CD8-positive, alpha-beta memory T cell (primary cell): Measurements from ENCODE around the gene PCDHGB6. TPM values are rescaled to one million over a fixed set of nuclear protein-coding genes. Genes with fewer than 3 reads are reported as not detected.

Experiments used
- CTCF ChIA-PET: fragments of 350-600 bp; sonication (Branson Sonifier 250); formaldehyde crosslinking; loops from one replicate; lab custom pipeline; 2021; ENCODE audit warnings: antibody characterized with exemption; lab: Charles Lee
- POLR2A ChIA-PET: fragments of 350-600 bp; sonication (Branson Sonifier 250); formaldehyde crosslinking; loops from one replicate; lab custom pipeline; 2021; ENCODE audit warnings: antibody characterized with exemption; lab: Charles Lee
- DNase-seq, 5 donors: peaks; one replicate each; pipeline versions ENCODE4 v3.0.0 to v3.0.0-alpha.2; 2020 to 2022; ENCODE audit warnings: mixed read lengths in 1 of 5
- H3K27ac ChIP-seq: one replicate; pipeline ENCODE4 v1.7.0; 2013; ENCODE audit warnings: low read depth, mild to moderate bottlenecking, low read length, moderate library complexity
- H3K27me3 ChIP-seq: 2 replicates; pipeline ENCODE4 v1.7.0; 2013; ENCODE audit warnings: low read length, mild to moderate bottlenecking; ENCODE audit not compliant: insufficient read depth, poor library complexity, severe bottlenecking
- H3K36me3 ChIP-seq: 2 replicates; pipeline ENCODE4 v1.7.0; 2013; ENCODE audit warnings: mild to moderate bottlenecking, low read length, moderate library complexity; ENCODE audit not compliant: insufficient read depth
- H3K4me1 ChIP-seq: 2 replicates; pipeline ENCODE4 v1.7.0; 2013; ENCODE audit warnings: mild to moderate bottlenecking, low read length, moderate library complexity; ENCODE audit not compliant: insufficient read depth
- H3K4me3 ChIP-seq: 2 replicates; pipeline ENCODE4 v1.7.0; 2013; ENCODE audit warnings: mild to moderate bottlenecking, low read length
- H3K9me3 ChIP-seq: 2 replicates; pipeline ENCODE4 v1.7.0; 2013; ENCODE audit warnings: mild to moderate bottlenecking, low read length
- H3K27ac Mint-ChIP-seq, 8 donors: one replicate each; pipeline ENCODE4 v1.8.0; 2020 to 2021; ENCODE audit warnings: mixed read lengths in 8 of 8, mild to moderate bottlenecking in 6 of 8, inconsistent platforms in 3 of 8, moderate library complexity in 3 of 8
- H3K27me3 Mint-ChIP-seq, 2 donors: one replicate each; pipeline ENCODE4 v1.8.0; 2020 to 2021; ENCODE audit warnings: mixed read lengths in 2 of 2, mild to moderate bottlenecking in 1 of 2, moderate library complexity in 1 of 2
- H3K36me3 Mint-ChIP-seq, 3 donors: one replicate each; pipeline ENCODE4 v1.8.0; 2020 to 2021; ENCODE audit warnings: mixed read lengths in 3 of 3, inconsistent platforms in 1 of 3, mild to moderate bottlenecking in 1 of 3
- H3K4me1 Mint-ChIP-seq, 3 donors: one replicate each; pipeline ENCODE4 v1.8.0; 2020 to 2021; ENCODE audit warnings: mixed read lengths in 3 of 3, inconsistent platforms in 1 of 3, mild to moderate bottlenecking in 1 of 3
- H3K4me3 Mint-ChIP-seq, 7 donors: one replicate each; pipeline ENCODE4 v1.8.0; 2020 to 2021; ENCODE audit warnings: mixed read lengths in 7 of 7, mild to moderate bottlenecking in 6 of 7, moderate library complexity in 4 of 7, inconsistent platforms in 2 of 7
- H3K9me3 Mint-ChIP-seq, 5 donors: one replicate each; pipeline ENCODE4 v1.8.0; 2020 to 2022; ENCODE audit warnings: mixed read lengths in 5 of 5, mild to moderate bottlenecking in 3 of 5, moderate library complexity in 2 of 5, inconsistent platforms in 1 of 5
- polyA plus RNA-seq: library from polyadenylated mRNA; unstranded; fragments of 300-500 nt; fragmentation: Illumina TruSeq; gene quantifications from one replicate; pipeline ENCODE4 v1.2.3, GENCODE V29; 2021
- total RNA-seq, 2 experiments: library from RNA; stranded (reverse); gene quantifications; one replicate each; pipeline ENCODE4 v1.2.3, GENCODE V29; 2021

PCDHGB6 gene
- total and polyA plus RNA-seq, 3 experiments from 2014 or later, result 0.11 to 0.25 (median 0.13) TPM

DNA sequence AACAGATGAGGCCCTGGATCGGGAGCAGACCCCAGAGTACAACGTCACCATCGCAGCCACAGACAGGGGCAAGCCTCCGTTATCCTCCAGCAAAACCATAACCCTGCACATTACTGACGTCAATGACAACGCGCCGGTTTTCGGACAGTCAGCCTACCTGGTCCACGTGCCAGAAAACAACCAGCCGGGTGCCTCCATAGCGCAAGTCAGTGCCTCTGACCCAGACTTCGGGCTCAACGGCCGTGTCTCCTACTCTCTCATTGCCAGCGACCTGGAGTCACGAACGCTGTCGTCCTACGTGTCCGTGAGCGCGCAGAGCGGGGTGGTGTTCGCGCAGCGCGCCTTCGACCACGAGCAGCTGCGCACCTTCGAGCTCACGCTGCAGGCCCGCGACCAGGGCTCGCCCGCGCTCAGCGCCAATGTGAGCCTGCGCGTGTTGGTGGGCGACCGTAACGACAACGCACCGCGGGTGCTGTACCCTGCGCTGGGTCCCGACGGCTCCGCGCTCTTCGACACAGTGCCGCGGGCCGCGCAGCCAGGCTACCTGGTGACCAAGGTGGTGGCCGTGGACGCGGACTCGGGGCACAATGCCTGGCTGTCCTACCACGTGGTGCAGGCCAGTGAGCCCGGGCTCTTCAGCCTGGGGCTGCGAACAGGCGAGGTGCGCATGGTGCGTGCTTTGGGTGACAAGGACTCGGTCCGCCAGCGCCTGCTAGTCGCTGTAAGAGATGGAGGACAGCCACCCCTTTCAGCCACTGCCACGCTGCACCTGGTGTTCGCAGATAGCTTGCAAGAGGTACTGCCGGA lies 11.5 kb downstream of the PCDHGB6 start:
- H3K27ac Mint-ChIP-seq, result no peak overlapping the region
- H3K27ac ChIP-seq, result no peak overlapping the region
- H3K9me3 ChIP-seq, result peaks cover 13% of the 10 kb centered on the region
- peaks cover 20 to 72% (median 59%) of the 10 kb centered on the region in 5 donors for H3K9me3 Mint-ChIP-seq
- peaks cover 0 to 20% (median 4%) of the 10 kb centered on the region in 3 donors for H3K36me3 Mint-ChIP-seq
- H3K27me3 ChIP-seq, result peaks cover 57% of the 10 kb centered on the region
- H3K4me3 ChIP-seq, result no peak overlapping the region
- no peaks in the 10 kb centered on the region for H3K4me1 ChIP-seq
- POLR2A ChIA-PET, result no interaction called here
- H3K4me1 Mint-ChIP-seq, result peaks cover 10 to 27% (median 17%) of the 10 kb centered on the region in 3 donors
- H3K27me3 Mint-ChIP-seq, result peaks cover 67 to 78% of the 10 kb centered on the region in 2 donors
- DNase-seq, result no peak
- no peaks in the 10 kb centered on the region for H3K36me3 ChIP-seq
- peak overlapping the region in 4 of 7 donors; percentile 5 to 68 (median 26) for H3K4me3 Mint-ChIP-seq
- CTCF ChIA-PET, result no interaction called here

DNA sequence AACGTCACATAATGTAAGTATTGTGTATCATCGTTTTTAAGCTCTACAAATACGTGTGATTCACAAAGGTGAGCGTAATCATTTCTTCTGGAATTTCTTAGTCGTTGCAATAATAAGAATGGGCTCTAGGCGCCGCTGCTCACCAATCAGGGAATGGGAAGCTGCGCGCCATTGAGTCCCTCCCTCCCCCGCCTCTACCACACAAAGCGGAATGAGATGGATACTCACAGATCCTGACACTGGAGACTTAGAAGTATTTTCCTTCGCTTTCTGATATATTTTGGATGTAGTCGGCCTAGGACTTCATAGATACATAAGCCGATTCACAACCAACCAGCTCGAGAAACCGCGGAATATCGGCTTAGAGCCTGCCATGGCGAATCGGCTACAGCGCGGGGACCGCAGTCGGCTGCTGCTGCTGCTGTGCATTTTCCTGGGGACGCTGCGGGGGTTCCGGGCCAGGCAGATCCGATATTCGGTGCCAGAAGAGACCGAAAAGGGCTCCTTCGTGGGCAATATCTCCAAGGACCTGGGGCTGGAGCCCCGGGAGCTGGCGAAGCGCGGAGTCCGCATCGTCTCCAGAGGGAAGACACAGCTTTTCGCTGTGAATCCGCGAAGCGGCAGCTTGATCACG lies 13.2 kb downstream of the PCDHGB6 start, which contains the start of gene PCDHGA11:
Gene PCDHGA11 (plus strand): TSS at position 197 of the 634 bp plus-strand sequence. CDS start 177 bp downstream, at position 374.
- Mint-ChIP-seq H3K4me3 (peak within 1 kb of the TSS; percentile 68 to 81 (median 73)), H3K4me1 (peaks cover 7 to 17% (median 11%) of the 10 kb centered on the region in 3 donors), H3K36me3 (peaks cover 0 to 13% (median 3%) of the 10 kb centered on the region in 3 donors), H3K27me3 (peaks cover 72 to 79% of the 10 kb centered on the region in 2 donors), H3K9me3 (peaks cover 20 to 64% (median 56%) of the 10 kb centered on the region in 5 donors), H3K27ac (peak within 1 kb of the TSS in 4 of 8 donors; percentile 23 to 64 (median 35))
- Histone ChIP-seq H3K4me3 (peak within 1 kb of the TSS; percentile 6), H3K9me3 (peaks cover 13% of the 10 kb centered on the region), H3K4me1 (no peaks in the 10 kb centered on the region), H3K36me3 (no peaks in the 10 kb centered on the region), H3K27me3 (peaks cover 47% of the 10 kb centered on the region), H3K27ac (no peak within 1 kb of the TSS)
- CTCF ChIA-PET, result interaction anchor here (1.2 kb wide), 1 partner anchor 101 kb away, joined by 3 read pairs; the partner anchor contains the start of gene TAF7
- DNase-seq, result peak in 2 of 5 donors; percentile 12 to 26
- POLR2A ChIA-PET, result no interaction called here

DNA sequence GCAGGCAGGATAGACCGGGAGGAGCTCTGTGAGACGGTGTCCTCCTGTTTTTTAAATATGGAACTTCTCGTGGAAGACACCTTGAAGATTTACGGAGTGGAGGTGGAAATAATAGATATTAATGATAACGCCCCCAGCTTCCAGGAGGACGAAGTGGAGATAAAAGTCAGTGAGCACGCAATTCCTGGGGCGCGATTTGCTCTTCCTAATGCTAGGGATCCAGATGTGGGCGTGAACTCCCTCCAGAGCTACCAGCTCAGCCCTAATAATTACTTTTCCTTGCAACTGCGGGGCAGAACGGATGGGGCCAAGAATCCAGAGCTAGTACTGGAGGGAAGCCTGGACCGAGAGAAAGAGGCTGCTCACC lies 13.7 kb downstream of the PCDHGB6 start:
- Histone ChIP-seq H3K27ac (no peak overlapping the region), H3K27me3 (peaks cover 42% of the 10 kb centered on the region), H3K4me1 (no peaks in the 10 kb centered on the region), H3K4me3 (no peak overlapping the region), H3K36me3 (no peaks in the 10 kb centered on the region), H3K9me3 (peaks cover 13% of the 10 kb centered on the region)
- H3K27ac Mint-ChIP-seq, result peak overlapping the region in 2 of 8 donors; percentile 23 to 64
- H3K9me3 Mint-ChIP-seq, result peaks cover 20 to 63% (median 51%) of the 10 kb centered on the region in 5 donors
- H3K27me3 Mint-ChIP-seq, result peaks cover 72 to 79% of the 10 kb centered on the region in 2 donors
- CTCF ChIA-PET, result interaction anchor here (1.2 kb wide), 1 partner anchor 101 kb away, joined by 3 read pairs; the partner anchor contains the start of gene TAF7
- H3K4me1 Mint-ChIP-seq, result peaks cover 7 to 17% (median 11%) of the 10 kb centered on the region in 3 donors
- peaks cover 0 to 13% (median 3%) of the 10 kb centered on the region in 3 donors for H3K36me3 Mint-ChIP-seq
- POLR2A ChIA-PET, result no interaction called here
- peak overlapping the region; percentile 68 to 81 (median 73) for H3K4me3 Mint-ChIP-seq
- no peak for DNase-seq

GRCh38 chr5:141422742-141423291 lies 15.0 kb downstream of the PCDHGB6 start:
- peaks cover 6 to 16% (median 10%) of the 10 kb centered on the region in 3 donors for H3K4me1 Mint-ChIP-seq

DNA sequence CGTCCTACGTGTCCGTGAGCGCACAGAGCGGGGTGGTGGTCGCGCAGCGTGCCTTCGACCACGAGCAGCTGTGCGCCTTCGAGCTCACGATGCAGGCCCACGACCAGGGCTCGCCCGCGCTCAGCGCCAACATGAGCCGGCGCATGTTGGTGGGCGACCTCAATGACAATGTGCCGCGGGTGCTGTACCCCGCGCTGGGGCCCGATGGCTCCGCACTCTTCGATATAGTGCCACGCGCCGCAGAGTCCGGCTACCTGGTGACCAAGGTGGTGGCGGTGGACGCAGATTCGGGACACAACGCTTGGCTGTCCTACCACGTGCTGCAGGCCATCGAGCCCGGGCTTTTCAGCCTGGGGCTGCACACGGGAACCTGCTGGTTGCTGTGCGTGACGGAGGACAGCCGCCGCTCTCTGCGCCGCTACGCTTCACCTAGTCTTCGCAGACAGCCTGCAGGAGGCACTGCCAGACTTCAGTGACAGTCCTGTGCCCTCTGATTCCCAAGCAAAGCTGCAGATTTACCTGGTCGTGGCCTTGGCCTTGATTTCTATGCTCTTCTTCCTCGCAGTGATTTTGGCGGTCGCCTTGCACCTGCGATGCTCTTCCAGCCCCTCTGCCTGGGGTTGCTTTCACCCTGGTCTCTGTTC lies 20.1 kb downstream of the PCDHGB6 start:
- Mint-ChIP-seq H3K27me3 (peaks cover 70 to 72% of the 10 kb centered on the region in 2 donors), H3K36me3 (peaks cover 0 to 5% (median 0%) of the 10 kb centered on the region in 3 donors), H3K9me3 (peaks cover 17 to 54% (median 52%) of the 10 kb centered on the region in 5 donors), H3K4me1 (peaks cover 8 to 11% (median 10%) of the 10 kb centered on the region in 3 donors), H3K27ac (no peak overlapping the region), H3K4me3 (no peak overlapping the region)
- Histone ChIP-seq H3K4me1 (no peaks in the 10 kb centered on the region), H3K27me3 (peaks cover 8% of the 10 kb centered on the region), H3K9me3 (peaks cover 9% of the 10 kb centered on the region), H3K36me3 (no peaks in the 10 kb centered on the region), H3K4me3 (no peak overlapping the region), H3K27ac (no peak overlapping the region)
- ChIA-PET POLR2A (no interaction called here), CTCF (no interaction called here)
- no peak for DNase-seq

More at GRCh38 chr5:141422742-141423291, 15.0 kb downstream of the PCDHGB6 start:
- Mint-ChIP-seq H3K27ac (no peak overlapping the region), H3K9me3 (peaks cover 20 to 62% (median 53%) of the 10 kb centered on the region in 5 donors), H3K27me3 (peaks cover 77% of the 10 kb centered on the region in 2 donors), H3K4me3 (peak overlapping the region in 2 of 7 donors; percentile 18 to 39), H3K36me3 (peaks cover 0 to 13% (median 3%) of the 10 kb centered on the region in 3 donors)
- H3K36me3 ChIP-seq, result no peaks in the 10 kb centered on the region
- ChIA-PET POLR2A (no interaction called here), CTCF (no interaction called here)
- H3K27ac ChIP-seq, result no peak overlapping the region
- no peak for DNase-seq
- H3K27me3 ChIP-seq, result peaks cover 35% of the 10 kb centered on the region
- H3K4me1 ChIP-seq, result no peaks in the 10 kb centered on the region
- no peak overlapping the region for H3K4me3 ChIP-seq
- H3K9me3 ChIP-seq, result peaks cover 13% of the 10 kb centered on the region

DNA sequence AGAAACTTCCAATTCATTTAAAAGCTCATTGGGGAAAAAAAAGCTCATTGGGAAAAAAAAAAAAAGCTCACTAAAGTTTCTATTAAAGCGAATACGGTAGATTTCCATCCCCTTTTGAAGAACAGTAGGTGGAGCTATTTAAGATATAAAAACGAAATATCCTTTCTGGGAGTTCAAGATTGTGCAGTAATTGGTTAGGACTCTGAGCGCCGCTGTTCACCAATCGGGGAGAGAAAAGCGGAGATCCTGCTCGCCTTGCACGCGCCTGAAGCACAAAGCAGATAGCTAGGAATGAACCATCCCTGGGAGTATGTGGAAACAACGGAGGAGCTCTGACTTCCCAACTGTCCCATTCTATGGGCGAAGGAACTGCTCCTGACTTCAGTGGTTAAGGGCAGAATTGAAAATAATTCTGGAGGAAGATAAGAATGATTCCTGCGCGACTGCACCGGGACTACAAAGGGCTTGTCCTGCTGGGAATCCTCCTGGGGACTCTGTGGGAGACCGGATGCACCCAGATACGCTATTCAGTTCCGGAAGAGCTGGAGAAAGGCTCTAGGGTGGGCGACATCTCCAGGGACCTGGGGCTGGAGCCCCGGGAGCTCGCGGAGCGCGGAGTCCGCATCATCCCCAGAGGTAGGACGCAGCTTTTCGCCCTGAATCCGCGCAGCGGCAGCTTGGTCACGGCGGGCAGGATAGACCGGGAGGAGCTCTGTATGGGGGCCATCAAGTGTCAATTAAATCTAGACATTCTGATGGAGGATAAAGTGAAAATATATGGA lies 22.7 kb downstream of the PCDHGB6 start, which contains the start of gene PCDHGA12:
Gene PCDHGA12 (plus strand): TSS at position 176 of the 782 bp plus-strand sequence. CDS start 253 bp downstream, at position 429.
- Histone ChIP-seq H3K27ac (no peak within 1 kb of the TSS), H3K9me3 (peaks cover 9% of the 10 kb centered on the region), H3K4me1 (no peaks in the 10 kb centered on the region), H3K27me3 (peaks cover 8% of the 10 kb centered on the region), H3K36me3 (no peaks in the 10 kb centered on the region), H3K4me3 (no peak within 1 kb of the TSS)
- CTCF ChIA-PET, result interaction anchor here (0.6 to 1.6 kb wide), 4 partner anchors 20 to 134 kb away, joined by 3 to 4 read pairs (median 4); partner anchors contain the start of gene PCDHGA5
- peak within 1 kb of the TSS in 6 of 7 donors; percentile 23 to 72 (median 56) for H3K4me3 Mint-ChIP-seq
- H3K27ac Mint-ChIP-seq, result peak within 1 kb of the TSS in 1 of 8 donors; percentile 75
- H3K4me1 Mint-ChIP-seq, result peaks cover 8 to 11% (median 10%) of the 10 kb centered on the region in 3 donors
- peaks cover 68 to 72% of the 10 kb centered on the region in 2 donors for H3K27me3 Mint-ChIP-seq
- H3K36me3 Mint-ChIP-seq, result peaks cover 0 to 5% (median 0%) of the 10 kb centered on the region in 3 donors
- H3K9me3 Mint-ChIP-seq, result peaks cover 17 to 59% (median 52%) of the 10 kb centered on the region in 5 donors
- no peak for DNase-seq
- POLR2A ChIA-PET, result no interaction called here
